ENCODE data around the gene GDPGP1. TPM values are rescaled to one million over a fixed set of nuclear protein-coding genes. Genes with fewer than 3 reads are reported as not detected.

GDPGP1 gene, protein sequence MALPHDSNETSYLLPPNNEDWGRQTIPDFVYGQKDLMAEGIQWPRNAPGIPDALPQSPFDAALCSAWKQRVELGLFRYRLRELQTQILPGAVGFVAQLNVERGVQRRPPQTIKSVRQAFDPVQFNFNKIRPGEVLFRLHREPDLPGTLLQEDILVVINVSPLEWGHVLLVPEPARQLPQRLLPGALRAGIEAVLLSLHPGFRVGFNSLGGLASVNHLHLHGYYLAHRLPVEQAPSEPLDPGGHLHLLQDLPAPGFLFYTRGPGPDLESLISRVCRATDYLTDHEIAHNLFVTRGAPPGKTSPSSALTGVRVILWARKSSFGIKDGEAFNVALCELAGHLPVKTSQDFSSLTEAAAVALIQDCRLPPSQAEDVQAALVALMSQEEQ
- 5.3 TPM for total RNA-seq

DNA sequence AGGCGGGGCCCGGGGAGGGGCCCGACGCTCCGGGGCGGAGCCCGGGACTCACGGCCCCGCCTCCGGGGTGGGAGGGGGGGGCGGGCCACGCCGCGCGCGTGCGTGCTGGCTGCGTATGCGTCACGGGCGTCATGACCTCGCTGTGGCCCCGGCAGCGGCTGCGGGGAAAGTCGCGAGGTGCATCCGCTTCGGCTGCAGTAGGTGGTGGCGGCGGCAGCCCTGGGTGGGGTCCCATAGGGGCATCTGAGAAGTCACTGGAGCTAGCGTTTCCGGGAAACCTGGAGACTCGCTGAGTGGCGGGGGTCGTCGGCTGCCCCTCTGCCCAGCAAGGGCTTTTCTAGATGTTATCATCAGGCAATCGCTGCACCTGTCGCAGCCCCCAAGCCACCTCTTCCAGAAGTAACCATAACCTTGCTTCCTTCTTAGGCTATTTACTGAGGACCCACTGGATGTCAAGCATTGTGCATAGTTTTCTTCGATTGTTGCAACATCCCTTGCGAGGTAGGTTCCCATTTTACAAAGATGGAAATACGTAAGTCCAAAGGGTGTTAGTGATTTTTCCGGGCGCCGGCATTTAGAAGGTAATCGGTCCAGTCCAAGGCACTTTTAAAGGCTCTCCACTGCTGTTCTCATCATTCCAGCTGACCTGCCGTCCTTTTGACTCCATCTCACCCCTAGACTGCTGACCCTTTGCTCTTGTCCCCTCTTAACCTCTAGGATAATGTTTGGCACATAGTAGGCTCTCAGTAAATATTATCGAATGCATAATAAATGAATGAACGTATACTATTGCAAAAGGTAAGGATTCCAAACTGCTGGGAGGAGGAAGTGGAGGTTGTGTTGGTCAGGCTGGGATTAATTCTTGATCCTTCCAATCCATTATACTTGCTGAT, at the start of gene GDPGP1:
GDPGP1 (plus strand) TSS at position 114 of the 893 bp plus-strand sequence. CDS start 6,700 bp downstream, outside the sequence.

GRCh38 chr15:90201130-90201943, 32.7 kb upstream of the GDPGP1 start, which contains the start of gene SEMA4B:
TSS of gene SEMA4B (plus strand) at chr15:90201330. CDS start at chr15:90201579, 249 bp downstream.

GRCh38 chr15:90233387-90234095, 468 bp upstream of the GDPGP1 start, which contains the start of gene CIB1:
TSS of gene CIB1 (minus strand) at chr15:90233941. CDS start at chr15:90233885, 56 bp downstream.

DNA sequence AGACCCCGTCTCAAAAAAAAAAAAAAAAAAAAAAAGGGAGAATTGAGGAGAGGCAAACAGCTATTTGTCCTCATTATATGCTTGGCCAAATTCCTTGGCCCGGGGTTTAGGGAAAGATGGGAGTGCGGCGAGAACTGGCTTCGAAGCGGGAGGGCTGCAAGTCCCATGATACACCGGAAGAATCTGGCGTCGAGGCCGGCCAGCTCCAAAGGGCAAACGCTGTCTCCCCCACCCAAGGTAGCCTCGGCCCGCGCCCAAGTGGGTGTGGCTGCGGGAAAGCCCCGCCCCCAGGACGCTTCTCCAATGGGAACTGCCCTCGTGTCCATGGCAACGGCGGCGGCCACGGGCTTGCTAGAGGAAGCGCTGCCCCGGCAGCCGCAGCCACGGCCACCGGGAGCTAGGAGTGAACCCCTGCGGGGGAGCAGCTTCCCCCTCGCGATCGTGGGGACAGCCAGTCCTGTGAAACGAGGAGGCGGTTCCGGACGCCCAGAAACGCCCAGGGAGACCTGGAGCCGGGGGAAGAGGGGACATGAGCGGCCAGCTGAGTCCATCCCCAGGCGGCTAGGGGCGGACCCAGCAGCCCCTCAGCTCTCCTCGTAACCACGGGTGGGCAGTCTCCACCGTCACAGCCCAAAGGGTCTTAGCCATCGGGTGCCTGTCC, 15.3 kb downstream of the GDPGP1 start, which contains the start of gene TTLL13:
TTLL13 (plus strand) TSS at position 354 of the 661 bp plus-strand sequence. CDS start 1,075 bp downstream, outside the sequence.

GRCh38 chr15:90265271-90266060, 31.5 kb downstream of the GDPGP1 start, which contains the start of gene NGRN:
TSS of gene NGRN (plus strand) at chr15:90265672. CDS start at chr15:90265713, 41 bp downstream.

Small RNAs within 50 kb of the gene (small RNA-seq; reads per million reads assigned to genes)
- gene AC091167.3 (ENCODE audit: low replicate concordance) (not detected), gene RN7SL736P (ENCODE audit: low replicate concordance) (not detected)

Other genes with a start within 250 kb of the GDPGP1 start
- 12.8 TPM for gene ZNF710, start 232.9 kb upstream of the GDPGP1 start, total RNA-seq
- 78.9 TPM for gene IDH2, start 131.7 kb upstream of the GDPGP1 start, total RNA-seq
- gene SEMA4B, start 32.9 kb upstream of the GDPGP1 start, total RNA-seq = 70.7 TPM
- 4.7 TPM for gene CIB1, start 268 bp upstream of the GDPGP1 start, total RNA-seq
- not detected for gene TTLL13, start 15.3 kb downstream of the GDPGP1 start, total RNA-seq
- gene NGRN, start 31.5 kb downstream of the GDPGP1 start, total RNA-seq = 168 TPM
- 11.6 TPM for gene ZNF774, start 118.1 kb downstream of the GDPGP1 start, total RNA-seq
- gene IQGAP1, start 154.0 kb downstream of the GDPGP1 start, total RNA-seq = 109 TPM